ENCODE measurements around the gene HFE. TPM values are rescaled to one million over a fixed set of nuclear protein-coding genes. Genes with fewer than 3 reads are reported as not detected.

HFE gene
- total and polyA plus RNA-seq, 8 donors: 1.5 to 8.2 (median 3.7) TPM

- intact Hi-C loops (cut with DNase I; ENCODE audit: low total_unique reads): no loop called here
- peaks cover 0 to 8% (median 5%) of the 10 kb centered on the region in 4 donors for H3K4me1 ChIP-seq
Observed at GRCh38 chr6:26094036-26094435, 6.8 kb downstream of the HFE start.

GRCh38 chr6:26097268-26097875 lies 10.1 kb downstream of the HFE start:
- intact Hi-C loops (cut with DNase I; ENCODE audit: low total_unique reads): loop anchor here (5.0 kb wide), 1 partner anchor 35 kb away; no protein-coding TSS in a partner anchor
- no peaks in the 10 kb centered on the region for H3K27me3 ChIP-seq
- DNase-seq: peak; percentile 69 to 89
- H3K27ac ChIP-seq: no peak overlapping the region
- no peaks in the 10 kb centered on the region for H3K9me3 ChIP-seq
- TF ChIP-seq CTCF (IDR thresholded peaks at IDR 0.05): peak in 5 of 7 experiments; percentile 59 to 87 (median 83)
- TF ChIP-seq EP300 (IDR thresholded peaks at IDR 0.05): no peak
- no peak for TF ChIP-seq POLR2A (IDR thresholded peaks at IDR 0.05)
- peak in 2 of 3 donors; percentile 39 to 43 for TF ChIP-seq POLR2AphosphoS5 (IDR thresholded peaks at IDR 0.05)
- peaks cover 0 to 4% (median 0%) of the 10 kb centered on the region in 4 donors for H3K36me3 ChIP-seq
- 1% methylated on average over 5 of the region's 5 CpGs for WGBS, 5 donors
- H3K4me3 ChIP-seq: no peak overlapping the region
- peaks cover 0 to 3% (median 0%) of the 10 kb centered on the region in 4 donors for H3K4me1 ChIP-seq

More at GRCh38 chr6:26094036-26094435, 6.8 kb downstream of the HFE start:
- Histone ChIP-seq H3K4me3 (no peak overlapping the region), H3K36me3 (peaks cover 0 to 4% (median 0%) of the 10 kb centered on the region in 4 donors), H3K27me3 (no peaks in the 10 kb centered on the region), H3K9me3 (no peaks in the 10 kb centered on the region), H3K27ac (no peak overlapping the region)
- TF ChIP-seq CTCF (IDR thresholded peaks at IDR 0.05) (no peak), EP300 (IDR thresholded peaks at IDR 0.05) (no peak), POLR2AphosphoS5 (IDR thresholded peaks at IDR 0.05) (no peak), POLR2A (IDR thresholded peaks at IDR 0.05) (no peak)
- no peak for DNase-seq
- WGBS, 5 donors: 84 to 88% (median 87%) methylated on average over 5 of the region's 5 CpGs

- peaks cover 9 to 24% (median 19%) of the 10 kb centered on the region in 4 donors for H3K4me1 ChIP-seq
- no peaks in the 10 kb centered on the region for H3K27me3 ChIP-seq
- H3K36me3 ChIP-seq: no peaks in the 10 kb centered on the region
- H3K4me3 ChIP-seq: peak overlapping the region; percentile 22 to 53 (median 42)
- intact Hi-C loops (cut with DNase I; ENCODE audit: low total_unique reads): no loop called here
- TF ChIP-seq POLR2A (IDR thresholded peaks at IDR 0.05): no peak
- TF ChIP-seq POLR2AphosphoS5 (IDR thresholded peaks at IDR 0.05): no peak
- TF ChIP-seq CTCF (IDR thresholded peaks at IDR 0.05): no peak
- no peak for TF ChIP-seq EP300 (IDR thresholded peaks at IDR 0.05)
- H3K27ac ChIP-seq: peak overlapping the region; percentile 90 to 93 (median 92)
- WGBS, 5 donors: 10 to 13% (median 12%) methylated on average over 9 of the region's 9 CpGs
- DNase-seq: peak in 1 of 2 donors; percentile 71
- H3K9me3 ChIP-seq: no peaks in the 10 kb centered on the region
Observed at GRCh38 chr6:26103141-26103769, 16.0 kb downstream of the HFE start.

- Histone ChIP-seq H3K4me3 (peak overlapping the region; percentile 41 to 53 (median 46)), H3K27ac (peak overlapping the region; percentile 90 to 93 (median 92)), H3K4me1 (peaks cover 9 to 24% (median 19%) of the 10 kb centered on the region in 4 donors), H3K9me3 (no peaks in the 10 kb centered on the region), H3K36me3 (no peaks in the 10 kb centered on the region), H3K27me3 (no peaks in the 10 kb centered on the region)
- WGBS, 5 donors: 0 to 1% (median 1%) methylated on average over 39 of the region's 39 CpGs
- intact Hi-C loops (cut with DNase I; ENCODE audit: low total_unique reads): no loop called here
- DNase-seq: peak; percentile 89 to 96
- TF ChIP-seq POLR2A (IDR thresholded peaks at IDR 0.05) (peak in 2 of 4 donors; percentile 99), EP300 (IDR thresholded peaks at IDR 0.05) (no peak), POLR2AphosphoS5 (IDR thresholded peaks at IDR 0.05) (peak; percentile 99 to 100 (median 100)), CTCF (IDR thresholded peaks at IDR 0.05) (peak in 4 of 7 experiments; percentile 25 to 39 (median 27))
Observed at GRCh38 chr6:26103770-26104456, 16.7 kb downstream of the HFE start.
